ENCODE results near the gene OAS3.
"Not testable (repeated sequence)": the region's sequence is repeated elsewhere in the genome, so short reads cannot be mapped to it uniquely, and the experiment has no call there.

The OAS3 gene

DNA sequence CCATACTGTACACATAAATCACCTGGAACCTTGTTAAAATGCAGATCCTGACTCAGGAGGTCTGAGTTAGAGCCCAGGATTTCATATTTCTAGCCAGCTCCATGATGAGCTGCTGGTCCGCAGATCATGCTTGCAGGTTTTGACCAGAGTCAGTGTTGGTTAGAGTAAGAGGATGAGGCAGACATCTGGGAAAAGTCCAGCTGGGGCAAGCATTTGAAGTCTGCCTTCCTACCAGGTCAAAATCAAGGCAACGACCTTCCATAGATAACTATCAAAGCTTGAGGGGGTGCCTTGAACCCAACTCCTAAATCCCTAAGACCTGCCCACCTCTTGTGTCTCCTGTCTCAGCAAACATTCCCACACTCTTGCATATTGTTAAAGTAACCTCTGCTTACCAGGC lies 49.3 kb downstream of the OAS3 start:
- no peak for DNase-seq

DNA sequence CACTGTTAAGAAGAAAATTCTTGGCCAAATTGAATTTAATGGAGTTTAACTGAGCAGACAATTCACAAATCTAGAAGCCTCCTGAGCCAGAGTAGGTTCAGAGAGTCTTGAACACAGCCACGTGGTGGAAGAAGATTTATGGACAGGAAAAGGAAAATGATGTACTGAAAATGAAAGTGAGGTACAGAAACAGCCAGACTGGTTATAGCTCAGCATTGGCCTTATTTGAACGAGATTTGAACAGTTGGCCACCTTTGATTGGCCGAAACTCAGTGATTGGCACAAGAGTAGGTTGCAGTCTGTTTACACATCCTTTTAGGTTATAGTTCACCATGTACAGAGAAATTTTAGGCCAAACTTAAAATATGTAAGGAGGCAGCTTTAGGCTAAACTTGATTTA lies 50.0 kb downstream of the OAS3 start:
- DNase-seq = no peak

DNA sequence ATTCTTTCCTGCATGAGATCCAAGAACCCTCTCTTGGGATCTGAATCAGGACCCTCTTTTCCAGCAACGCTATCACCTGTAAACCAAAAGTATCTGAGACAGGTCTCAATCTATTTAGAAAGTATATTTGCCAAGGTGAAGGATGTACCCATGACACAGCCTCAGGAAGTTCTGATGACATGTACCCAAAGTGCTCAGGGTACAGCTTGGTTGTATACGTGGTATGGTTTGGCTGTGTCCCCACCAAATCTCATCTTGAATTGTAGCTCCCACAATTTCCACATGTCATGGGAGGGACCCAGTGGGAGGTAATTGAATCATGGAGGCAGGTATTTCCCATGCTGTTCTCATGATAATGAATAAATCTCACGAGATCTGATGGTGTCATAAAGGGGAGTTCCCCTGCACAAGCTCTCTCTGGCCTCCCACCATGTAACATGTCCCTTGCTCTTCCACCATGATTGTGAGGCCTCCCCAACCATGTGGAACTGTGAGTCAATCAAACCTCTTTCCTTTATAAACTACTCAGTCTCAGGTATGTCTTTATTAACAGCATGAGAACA lies 50.6 kb downstream of the OAS3 start:
- DNase-seq = not testable (repeated sequence)

DNA sequence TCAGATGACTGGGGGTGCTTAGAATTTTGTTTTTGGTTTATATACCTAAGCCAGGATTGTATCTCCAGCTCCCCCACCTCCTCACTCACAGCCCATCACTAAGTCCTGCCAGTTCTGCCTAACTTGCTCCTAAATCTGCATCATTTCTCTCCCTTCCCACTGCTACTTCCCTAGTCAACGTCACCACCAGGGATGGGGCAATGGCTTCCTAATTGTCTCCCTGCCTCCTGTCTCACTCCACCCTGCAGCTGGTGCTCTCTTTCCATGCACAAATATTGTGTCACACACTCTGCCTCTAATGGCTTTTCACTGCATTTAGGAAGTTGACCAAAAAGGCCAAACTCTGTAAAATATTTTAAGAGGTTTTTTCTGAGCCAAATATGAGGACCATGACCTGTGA lies 51.5 kb downstream of the OAS3 start:
- DNase-seq = no peak

- peak; percentile 43 for DNase-seq
Measured at GRCh38 chr12:112992541-112993398, 54.5 kb downstream of the OAS3 start.

DNA sequence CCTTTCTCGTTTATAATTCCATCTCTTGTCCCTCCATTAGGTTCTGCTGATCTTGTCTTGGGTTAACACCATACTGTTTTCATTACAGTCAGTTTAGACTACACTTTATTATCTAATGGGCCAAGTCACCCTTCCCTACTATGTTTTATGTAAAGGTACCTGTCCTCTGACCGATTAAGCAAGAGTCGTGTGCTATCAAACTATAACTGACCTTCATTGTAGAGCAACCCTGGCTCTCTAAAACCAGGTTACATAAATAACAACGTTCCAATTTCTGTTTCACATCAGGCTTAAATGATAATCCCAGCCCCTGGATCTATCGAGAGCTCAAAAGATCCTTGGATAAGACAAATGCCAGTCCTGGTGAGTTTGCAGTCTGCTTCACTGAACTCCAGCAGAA lies 56.7 kb downstream of the OAS3 start:
- no peak for DNase-seq

DNA sequence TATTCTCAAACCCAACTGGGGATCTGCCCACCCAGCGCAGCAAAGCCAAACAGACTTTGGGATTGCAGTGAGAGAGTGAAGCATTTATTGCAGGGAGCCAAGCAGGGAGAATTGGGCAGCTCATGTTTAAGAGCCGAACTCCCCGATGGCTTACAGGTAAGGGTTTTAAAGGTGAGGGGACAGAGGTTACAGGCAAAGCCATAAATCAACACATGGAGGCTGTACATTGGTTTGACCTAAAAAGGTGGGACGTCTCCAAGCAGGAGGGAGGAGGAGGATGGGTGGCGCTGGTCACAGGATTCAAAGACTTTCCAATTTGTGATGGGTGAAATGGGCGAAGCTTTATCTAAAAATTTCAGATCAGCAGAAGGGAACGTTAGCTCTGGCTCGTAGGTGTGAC lies 58.2 kb downstream of the OAS3 start:
- DNase-seq = no peak

GRCh38 chr12:112997506-112997905 lies 59.2 kb downstream of the OAS3 start:
- no peak for DNase-seq

- DNase-seq = no peak
Measured at GRCh38 chr12:112998987-112999767, 60.9 kb downstream of the OAS3 start.

DNA sequence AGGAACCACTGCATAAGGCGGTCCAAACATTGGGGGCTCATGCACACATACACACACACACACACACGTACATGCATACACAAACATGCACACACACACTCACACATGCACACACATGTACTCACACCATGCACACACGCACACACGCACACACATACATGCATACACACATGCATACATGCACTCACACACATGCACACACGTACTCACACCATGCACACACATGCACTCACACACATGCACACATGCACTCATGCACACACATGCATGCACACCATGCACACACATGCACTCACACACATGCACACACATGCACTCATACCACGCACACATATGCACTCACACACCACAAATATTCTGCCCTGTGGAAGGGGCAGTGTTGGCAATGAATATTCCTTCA lies 62.2 kb downstream of the OAS3 start:
- no peak for DNase-seq

DNA sequence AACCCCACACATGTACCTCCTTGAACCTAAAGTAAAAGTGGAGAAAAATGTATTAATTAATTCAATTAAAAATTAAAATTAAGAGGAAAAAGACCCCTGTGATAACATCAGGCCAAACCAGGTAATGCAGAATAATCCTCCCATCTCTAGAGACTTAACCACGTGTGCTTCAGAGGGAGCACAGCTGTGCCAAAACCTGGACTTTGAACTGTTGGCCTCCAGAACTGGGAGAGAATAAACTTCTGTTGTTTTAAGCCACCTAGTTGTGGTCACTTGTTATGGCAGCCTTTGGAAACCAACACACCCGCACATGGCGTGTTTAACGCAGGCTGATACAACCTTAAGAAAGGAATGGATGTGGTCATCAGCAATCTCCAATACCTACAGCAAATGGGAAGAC lies 63.9 kb downstream of the OAS3 start:
- DNase-seq = no peak

DNA sequence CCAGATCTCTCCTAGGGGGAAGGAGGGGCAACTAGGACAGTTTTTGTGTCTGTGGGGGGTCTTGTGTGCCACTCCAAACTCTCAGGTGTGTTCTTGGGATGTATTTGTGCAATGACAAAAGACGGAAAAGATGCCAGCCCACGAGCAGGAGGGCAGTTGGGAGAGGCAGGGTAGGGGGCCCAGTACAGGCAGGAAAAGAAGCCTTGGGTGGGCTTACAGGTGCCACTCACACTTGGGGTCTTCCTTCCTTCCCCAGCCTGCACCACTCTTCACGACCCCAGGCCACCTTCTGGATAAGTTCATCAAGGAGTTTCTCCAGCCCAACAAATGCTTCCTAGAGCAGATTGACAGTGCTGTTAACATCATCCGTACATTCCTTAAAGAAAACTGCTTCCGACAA lies 64.4 kb downstream of the OAS3 start:
- DNase-seq = no peak

DNA sequence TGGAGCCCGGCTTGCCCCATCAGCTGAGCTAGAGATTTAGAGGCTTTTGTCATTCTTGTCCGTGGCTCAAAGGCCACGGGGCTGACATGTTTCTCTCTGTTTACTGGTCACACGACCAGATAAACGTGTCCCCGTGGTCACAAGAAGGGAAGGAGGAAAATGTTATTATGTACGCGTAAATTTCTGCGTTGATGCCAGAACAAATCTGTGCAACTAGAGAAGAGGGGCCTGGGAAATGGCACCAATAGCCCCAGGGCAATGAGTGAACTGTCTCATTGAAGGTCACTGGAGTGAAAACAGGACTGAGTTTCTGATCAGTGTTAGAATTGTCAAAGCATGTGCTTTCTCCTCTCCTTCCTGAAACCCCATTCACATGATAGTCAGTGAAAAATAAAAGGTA lies 65.4 kb downstream of the OAS3 start:
- DNase-seq = no peak

DNA sequence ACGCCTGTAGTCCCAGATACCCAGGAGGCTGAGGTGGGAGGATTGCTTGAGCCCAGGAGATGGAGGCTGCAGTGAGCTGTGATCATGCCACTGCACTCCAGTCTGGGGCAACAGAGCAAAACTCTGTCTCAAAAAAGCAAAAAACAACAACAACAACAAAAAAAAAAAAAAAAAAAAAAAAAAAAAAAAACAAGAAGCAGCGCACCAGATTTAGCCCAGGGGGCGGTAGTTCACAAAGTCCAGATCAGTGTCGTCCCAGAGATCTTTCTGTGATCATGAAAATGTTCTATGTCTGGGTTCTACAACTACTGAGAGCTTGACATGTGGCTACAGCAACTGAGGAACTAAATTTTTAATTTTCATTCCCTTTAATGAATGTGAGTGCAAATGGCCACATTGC lies 67.5 kb downstream of the OAS3 start:
- DNase-seq = no peak

- DNase-seq = no peak
Measured at GRCh38 chr12:113006206-113006605, 67.9 kb downstream of the OAS3 start.

- DNase-seq = no peak
Measured at GRCh38 chr12:113006641-113007040, 68.4 kb downstream of the OAS3 start.

GRCh38 chr12:113007166-113007565 lies 68.9 kb downstream of the OAS3 start:
- DNase-seq = no peak

DNA sequence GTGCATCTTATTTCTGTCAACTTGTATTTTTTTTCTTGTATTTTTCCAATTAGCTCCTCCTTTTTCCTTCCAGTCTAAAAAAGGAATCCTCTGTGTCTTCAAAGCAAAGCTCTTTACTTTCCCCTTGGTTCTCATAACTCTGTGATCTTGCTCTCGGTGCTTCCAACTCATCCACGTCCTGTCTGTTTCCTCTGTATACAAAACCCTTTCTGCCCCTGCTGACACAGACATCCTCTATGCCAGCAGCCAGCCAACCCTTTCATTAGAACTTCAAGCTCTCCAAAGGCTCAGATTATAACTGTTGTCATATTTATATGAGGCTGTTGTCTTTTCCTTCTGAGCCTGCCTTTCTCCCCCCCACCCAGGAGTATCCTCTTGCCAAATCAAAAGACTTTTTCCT lies 72.4 kb downstream of the OAS3 start:
- no peak for DNase-seq

DNA sequence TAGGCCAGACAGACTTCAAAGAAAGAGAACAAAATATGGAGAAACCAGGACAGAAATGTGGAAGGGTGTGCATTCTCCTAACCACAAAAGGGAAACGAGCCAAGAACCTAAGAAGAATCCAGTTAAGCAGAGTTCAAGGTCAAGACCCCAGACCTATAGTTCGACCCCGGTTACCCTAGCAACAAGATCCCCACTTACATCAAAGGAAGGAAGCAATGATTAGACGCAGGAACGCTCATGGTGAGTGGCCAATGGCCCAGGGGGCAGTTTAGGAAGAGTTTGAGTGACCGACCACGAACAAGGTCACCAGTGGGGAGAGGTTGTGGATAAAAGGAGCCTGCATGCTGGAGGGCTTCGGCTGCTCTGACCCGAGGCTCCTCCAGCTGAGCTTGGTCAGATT lies 76.3 kb downstream of the OAS3 start:
- no peak for DNase-seq

DNA sequence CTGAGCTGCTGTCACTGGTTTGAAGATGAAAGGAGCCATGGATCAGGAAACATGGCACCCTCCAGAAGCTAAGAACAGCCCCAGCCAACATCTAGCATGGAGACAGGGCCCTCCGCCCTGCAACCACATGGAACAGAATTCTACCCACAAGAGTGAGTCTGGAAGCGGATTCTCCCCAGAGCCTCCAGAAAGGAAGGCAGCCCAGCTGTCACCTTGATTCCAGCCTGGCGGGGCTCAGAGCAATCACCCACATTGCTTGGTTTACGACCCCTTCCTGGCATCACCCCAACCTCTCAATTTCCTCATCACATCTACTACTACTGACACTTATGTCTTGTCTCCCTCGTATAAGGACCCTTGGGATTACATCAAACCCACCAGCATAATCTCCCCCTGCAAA lies 78.5 kb downstream of the OAS3 start:
- DNase-seq = no peak

DNA sequence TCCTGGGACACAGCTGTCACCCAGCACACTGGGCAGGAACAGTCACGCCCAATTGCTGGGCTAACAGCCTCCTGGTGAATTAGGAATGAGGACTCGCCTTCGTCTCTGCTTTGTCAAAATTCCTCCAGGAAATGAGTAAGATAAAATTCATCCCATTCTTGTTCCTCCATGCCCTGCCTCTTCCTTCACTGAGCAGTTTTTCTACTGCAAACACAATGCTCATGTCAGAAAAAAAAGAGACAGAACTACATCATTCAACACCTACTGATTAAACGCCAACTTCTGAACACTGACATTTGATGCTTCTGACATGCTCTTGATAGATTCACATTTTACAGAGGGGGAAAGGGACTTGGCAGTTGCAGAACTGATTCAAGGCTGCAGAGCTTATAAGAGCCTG lies 80.8 kb downstream of the OAS3 start:
- no peak for DNase-seq

DNA sequence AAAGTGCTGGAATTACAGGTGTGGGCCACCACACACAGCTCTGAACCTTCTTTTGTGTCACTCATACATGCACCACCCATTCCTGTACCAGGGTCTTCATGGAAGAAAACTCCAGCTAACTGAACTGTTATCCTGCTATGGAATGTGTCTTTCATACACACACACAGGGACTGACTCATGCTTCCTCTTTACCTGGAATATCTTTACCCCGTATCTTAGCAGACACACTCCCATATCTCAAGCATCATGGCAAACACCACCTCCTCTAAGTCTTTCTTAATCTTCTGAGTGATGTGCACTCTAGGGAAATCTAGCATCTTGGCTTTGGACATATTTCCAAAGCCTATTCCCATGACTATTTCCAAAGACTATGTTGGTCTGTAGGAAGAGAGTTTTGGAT lies 83.2 kb downstream of the OAS3 start:
- no peak for DNase-seq

Data from activated T-cell treated with anti-CD3 and anti-CD28 coated beads for 4 hours (primary cell).